MM.1S (cell line): ENCODE data around the gene C17orf75.

Experiments
- DNase-seq: peaks from one replicate; pipeline ENCODE4 v3.0.0-alpha.2; 2015
- H2AFZ ChIP-seq: fragments of 300-600 bp; sonication (generic); 2 replicates; pipeline ENCODE4 v1.6.0; 2016; ENCODE audit warnings: antibody characterized with exemption, low read length
- H3F3A ChIP-seq: fragments of 300-600 bp; sonication (generic); 2 replicates; pipeline ENCODE4 v1.6.1; 2016; ENCODE audit warnings: mild to moderate bottlenecking, antibody characterized with exemption, low read length, moderate library complexity, mixed read lengths; ENCODE audit not compliant: insufficient read depth
- H3K27ac ChIP-seq: fragments of 300-600 bp; sonication (generic); 2 replicates; pipeline ENCODE4 v1.5.1; 2016; ENCODE audit warnings: mild to moderate bottlenecking, low read length
- H3K27me3 ChIP-seq: fragments of 300-600 bp; sonication (generic); replicated peaks from 2 replicates; pipeline ENCODE4 v1.6.0; 2016; ENCODE audit warnings: low read length; ENCODE audit not compliant: insufficient read depth
- H3K36me3 ChIP-seq: fragments of 300-600 bp; sonication (generic); replicated peaks from 2 replicates; pipeline ENCODE4 v1.6.1; 2016; ENCODE audit warnings: mild to moderate bottlenecking, low read length, mixed read lengths; ENCODE audit not compliant: insufficient read depth
- H3K4me1 ChIP-seq: fragments of 300-600 bp; sonication (generic); 2 replicates; pipeline ENCODE4 v1.6.1; 2016; ENCODE audit warnings: low read length, mixed read lengths
- H3K4me2 ChIP-seq: fragments of 300-600 bp; sonication (generic); 2 replicates; pipeline ENCODE4 v1.6.0; 2016; ENCODE audit warnings: low read depth, low read length
- H3K4me3 ChIP-seq: fragments of 300-600 bp; sonication (generic); 2 replicates; pipeline ENCODE4 v1.5.1; 2016; ENCODE audit warnings: low read length, mixed read lengths
- H3K79me2 ChIP-seq: fragments of 300-600 bp; sonication (generic); 2 replicates; pipeline ENCODE4 v1.6.1; 2016; ENCODE audit warnings: mixed run types, low read length, mixed read lengths
- H3K9ac ChIP-seq: fragments of 300-600 bp; sonication (generic); 2 replicates; pipeline ENCODE4 v1.6.1; 2016; ENCODE audit warnings: low read length, mixed read lengths
- H3K9me2 ChIP-seq: fragments of 300-600 bp; sonication (generic); replicated peaks from 2 replicates; pipeline ENCODE4 v1.6.1; 2016; ENCODE audit warnings: mild to moderate bottlenecking, low read length, mixed read lengths; ENCODE audit not compliant: insufficient read depth
- H3K9me3 ChIP-seq: fragments of 300-600 bp; sonication (generic); replicated peaks from 2 replicates; pipeline ENCODE4 v1.6.1; 2016; ENCODE audit warnings: mild to moderate bottlenecking, low read length, mixed read lengths; ENCODE audit not compliant: insufficient read depth
- H4K20me1 ChIP-seq: fragments of 300-600 bp; sonication (generic); 2 replicates; pipeline ENCODE4 v1.6.1; 2016; ENCODE audit warnings: mild to moderate bottlenecking, low read length, moderate library complexity, mixed read lengths; ENCODE audit not compliant: insufficient read depth
- EZH2 ChIP-seq: fragments of 300-600 bp; sonication (generic); optimal IDR thresholded peaks from 2 replicates; pipeline ENCODE3; 2017; ENCODE audit warnings: low read depth, mild to moderate bottlenecking, antibody characterized with exemption, low read length, mixed read lengths
- EZH2phosphoT487 ChIP-seq: fragments of 300-600 bp; sonication (generic); IDR thresholded peaks from 2 replicates; pipeline ENCODE4 v1.6.1; 2018; ENCODE audit warnings: antibody characterized with exemption, low read length
- TF ChIP-seq, protein P1 (sequence below): fragments of 300-600 bp; sonication (generic); IDR thresholded peaks from 2 replicates; pipeline ENCODE4 v1.5.1; 2016; ENCODE audit warnings: antibody characterized with exemption, low read length, mixed read lengths

The C17orf75 gene

DNA sequence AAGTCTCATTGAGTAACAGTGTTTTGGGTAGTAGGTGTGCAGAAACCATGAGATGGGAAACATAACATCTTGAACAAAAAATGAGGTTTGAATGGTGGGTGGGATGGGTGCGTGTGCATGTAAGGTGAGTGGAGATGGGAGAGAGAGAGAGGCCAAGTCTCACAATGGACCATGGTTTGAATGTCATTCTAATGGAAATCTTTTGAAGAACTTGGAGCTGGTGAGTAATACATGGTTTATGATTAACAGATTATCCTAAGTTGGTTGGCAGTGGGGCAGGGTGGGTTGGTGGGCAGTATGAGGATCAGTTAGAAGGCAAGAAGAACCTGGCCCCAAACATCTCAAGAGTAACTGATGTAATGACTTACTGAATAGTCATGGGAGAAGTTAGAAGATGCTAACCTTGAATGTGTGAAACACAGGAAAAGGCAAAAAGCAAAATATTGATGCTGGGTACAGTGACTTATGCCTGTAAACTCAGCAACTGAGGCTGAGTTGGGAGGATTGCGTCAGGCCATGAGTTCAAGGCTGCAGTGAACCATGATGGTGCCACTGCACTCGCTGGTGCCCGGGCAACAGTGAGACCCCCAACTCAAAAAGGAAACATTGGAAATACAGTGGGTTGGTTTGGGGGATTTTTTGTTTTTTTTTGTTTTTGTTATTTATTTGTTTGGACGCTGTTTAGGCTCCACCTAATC lies 40.7 kb upstream of the C17orf75 start:
- Histone ChIP-seq H3K4me1 (no peaks in the 10 kb centered on the region), H3K9me3 (no peaks in the 10 kb centered on the region), H3K9me2 (no peaks in the 10 kb centered on the region), H3K79me2 (peaks cover 3% of the 10 kb centered on the region; the same call in 1 of the 2 replicates), H3K9ac (no peak overlapping the region), H3K4me3 (no peak overlapping the region), H3K36me3 (peaks cover 15% of the 10 kb centered on the region; the same call in 1 of the 2 replicates), H3K27ac (no peak overlapping the region), H3F3A (0 out of 2 replicates have a peak, but pooled peaks cover 3% of the 10 kb centered on the region), H3K27me3 (no peaks in the 10 kb centered on the region), H3K4me2 (no peak overlapping the region), H2AFZ (no peak overlapping the region), H4K20me1 (0 out of 2 replicates have a peak, but pooled peaks cover 4% of the 10 kb centered on the region)
- no peak for TF ChIP-seq EZH2
- TF ChIP-seq EZH2phosphoT487: no peak
- TF ChIP-seq, protein P1, sequence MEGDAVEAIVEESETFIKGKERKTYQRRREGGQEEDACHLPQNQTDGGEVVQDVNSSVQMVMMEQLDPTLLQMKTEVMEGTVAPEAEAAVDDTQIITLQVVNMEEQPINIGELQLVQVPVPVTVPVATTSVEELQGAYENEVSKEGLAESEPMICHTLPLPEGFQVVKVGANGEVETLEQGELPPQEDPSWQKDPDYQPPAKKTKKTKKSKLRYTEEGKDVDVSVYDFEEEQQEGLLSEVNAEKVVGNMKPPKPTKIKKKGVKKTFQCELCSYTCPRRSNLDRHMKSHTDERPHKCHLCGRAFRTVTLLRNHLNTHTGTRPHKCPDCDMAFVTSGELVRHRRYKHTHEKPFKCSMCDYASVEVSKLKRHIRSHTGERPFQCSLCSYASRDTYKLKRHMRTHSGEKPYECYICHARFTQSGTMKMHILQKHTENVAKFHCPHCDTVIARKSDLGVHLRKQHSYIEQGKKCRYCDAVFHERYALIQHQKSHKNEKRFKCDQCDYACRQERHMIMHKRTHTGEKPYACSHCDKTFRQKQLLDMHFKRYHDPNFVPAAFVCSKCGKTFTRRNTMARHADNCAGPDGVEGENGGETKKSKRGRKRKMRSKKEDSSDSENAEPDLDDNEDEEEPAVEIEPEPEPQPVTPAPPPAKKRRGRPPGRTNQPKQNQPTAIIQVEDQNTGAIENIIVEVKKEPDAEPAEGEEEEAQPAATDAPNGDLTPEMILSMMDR: no peak
- DNase-seq: no peak

- Histone ChIP-seq H4K20me1 (peaks cover 30% of the 10 kb centered on the region; the same call in 1 of the 2 replicates), H3K4me3 (no peak overlapping the region), H3K9me3 (no peaks in the 10 kb centered on the region), H3K36me3 (peaks cover 37% of the 10 kb centered on the region), H3K27me3 (no peaks in the 10 kb centered on the region), H3K79me2 (peaks cover 91% of the 10 kb centered on the region), H3K4me2 (no peak overlapping the region), H2AFZ (no peak overlapping the region), H3K27ac (no peak overlapping the region), H3K9ac (no peak overlapping the region), H3K9me2 (no peaks in the 10 kb centered on the region), H3F3A (0 out of 2 replicates have a peak, but pooled peaks cover 3% of the 10 kb centered on the region), H3K4me1 (no peaks in the 10 kb centered on the region)
- TF ChIP-seq, protein P1: no peak
- no peak for TF ChIP-seq EZH2
- TF ChIP-seq EZH2phosphoT487: no peak
- DNase-seq: no peak
Measured at GRCh38 chr17:32370426-32370825, 28.5 kb upstream of the C17orf75 start.

DNA sequence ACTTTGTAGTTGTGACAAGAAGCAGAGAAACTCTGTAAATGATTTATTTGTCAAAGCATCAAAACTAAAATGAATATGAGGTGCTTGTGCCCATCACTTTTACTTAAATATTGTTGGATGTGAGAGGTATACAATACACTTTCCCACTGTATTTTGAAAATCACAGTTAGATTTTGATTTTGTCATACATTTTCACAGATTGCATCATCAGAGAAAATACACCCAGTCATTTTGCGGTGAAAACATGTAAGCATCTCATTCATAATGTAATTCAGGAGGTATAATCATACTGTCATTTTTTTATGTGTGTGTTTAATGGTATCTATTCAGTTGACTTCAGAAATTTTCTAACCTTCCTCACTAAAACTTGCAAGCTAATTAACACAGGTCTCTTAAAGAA lies 19.3 kb upstream of the C17orf75 start:
- H2AFZ ChIP-seq: no peak overlapping the region
- H3K36me3 ChIP-seq: peaks cover 45% of the 10 kb centered on the region
- no peaks in the 10 kb centered on the region for H3K9me3 ChIP-seq
- no peaks in the 10 kb centered on the region for H3K9me2 ChIP-seq
- H3K9ac ChIP-seq: no peak overlapping the region
- DNase-seq: no peak
- H3K27ac ChIP-seq: no peak overlapping the region
- H3K4me3 ChIP-seq: no peak overlapping the region
- H3K27me3 ChIP-seq: no peaks in the 10 kb centered on the region
- peaks cover 3% of the 10 kb centered on the region for H3F3A ChIP-seq
- H4K20me1 ChIP-seq: peaks cover 49% of the 10 kb centered on the region
- H3K4me2 ChIP-seq: no peak overlapping the region
- TF ChIP-seq, protein P1: no peak
- TF ChIP-seq EZH2phosphoT487 (no peak), EZH2 (no peak)
- H3K79me2 ChIP-seq: peaks cover 96% of the 10 kb centered on the region
- H3K4me1 ChIP-seq: no peaks in the 10 kb centered on the region
